Activated CD4-positive, alpha-beta T cell treated with anti-CD3 and anti-CD28 coated beads for 1 hour (primary cell): Measurements from ENCODE around the gene OBSCN.
A peak's percentile ranks its signal among the peaks of the same experiment; 100 is the strongest.

Experiments used
- DNase-seq: peaks from one replicate; pipeline ENCODE4 v3.0.0-alpha.2; 2020

The OBSCN gene

GRCh38 chr1:228280106-228280901, 72.5 kb downstream of the OBSCN start:
- DNase-seq: peak; percentile 5

GRCh38 chr1:228280961-228281591, 73.2 kb downstream of the OBSCN start:
- peak; percentile 6 for DNase-seq

GRCh38 chr1:228281631-228282328, 73.9 kb downstream of the OBSCN start:
- no peak for DNase-seq

GRCh38 chr1:228282329-228283042, 74.6 kb downstream of the OBSCN start:
- no peak for DNase-seq

GRCh38 chr1:228283043-228283371, 75.2 kb downstream of the OBSCN start:
- DNase-seq: no peak

GRCh38 chr1:228283476-228284147, 75.8 kb downstream of the OBSCN start:
- DNase-seq: no peak

GRCh38 chr1:228284148-228284495, 76.3 kb downstream of the OBSCN start:
- DNase-seq: no peak

- DNase-seq: no peak
Measured at GRCh38 chr1:228284521-228284920, 76.7 kb downstream of the OBSCN start.

- DNase-seq: no peak
Measured at GRCh38 chr1:228285661-228286504, 78.0 kb downstream of the OBSCN start.

- no peak for DNase-seq
Measured at GRCh38 chr1:228286505-228287417, 78.9 kb downstream of the OBSCN start.

- no peak for DNase-seq
Measured at GRCh38 chr1:228287541-228288425, 79.9 kb downstream of the OBSCN start.

GRCh38 chr1:228288536-228289238, 80.8 kb downstream of the OBSCN start:
- DNase-seq: no peak

GRCh38 chr1:228289239-228289849, 81.5 kb downstream of the OBSCN start:
- DNase-seq: no peak

GRCh38 chr1:228289996-228290881, 82.4 kb downstream of the OBSCN start:
- no peak for DNase-seq

GRCh38 chr1:228291906-228292608, 84.2 kb downstream of the OBSCN start:
- no peak for DNase-seq

- no peak for DNase-seq
Measured at GRCh38 chr1:228292609-228292911, 84.7 kb downstream of the OBSCN start.

- no peak for DNase-seq
Measured at GRCh38 chr1:228293393-228293792, 85.5 kb downstream of the OBSCN start.
